T-helper 22 cell (primary cell): ENCODE data around the gene TTC12.

ENCODE experiments used
- DNase-seq: peaks from one replicate; pipeline ENCODE4 v3.0.0-alpha.2; 2020; ENCODE audit warnings: low read depth

The TTC12 gene

GRCh38 chr11:113331441-113331840 lies 17.1 kb downstream of the TTC12 start:
- no peak for DNase-seq

- DNase-seq: no peak
These were observed 17.6 kb downstream of the TTC12 start for GRCh38 chr11:113332023-113332422.

GRCh38 chr11:113332638-113333329 lies 18.4 kb downstream of the TTC12 start:
- no peak for DNase-seq

- no peak for DNase-seq
These were observed 19.8 kb downstream of the TTC12 start for GRCh38 chr11:113334183-113334582.

- no peak for DNase-seq
These were observed 24.3 kb downstream of the TTC12 start for GRCh38 chr11:113338730-113339129.

GRCh38 chr11:113339929-113340589 lies 25.7 kb downstream of the TTC12 start:
- no peak for DNase-seq

GRCh38 chr11:113341388-113342165 lies 27.2 kb downstream of the TTC12 start:
- no peak for DNase-seq

GRCh38 chr11:113345978-113346377 lies 31.6 kb downstream of the TTC12 start:
- no peak for DNase-seq

- DNase-seq: no peak
These were observed 35.1 kb downstream of the TTC12 start for GRCh38 chr11:113349528-113349927.

GRCh38 chr11:113350336-113351067 lies 36.1 kb downstream of the TTC12 start:
- DNase-seq: no peak

GRCh38 chr11:113351068-113351450 lies 36.7 kb downstream of the TTC12 start:
- DNase-seq: no peak

GRCh38 chr11:113351480-113351879 lies 37.1 kb downstream of the TTC12 start:
- no peak for DNase-seq

- no peak for DNase-seq
These were observed 41.8 kb downstream of the TTC12 start for GRCh38 chr11:113356203-113356602.

- DNase-seq: no peak
These were observed 49.0 kb downstream of the TTC12 start for GRCh38 chr11:113363406-113363805.

GRCh38 chr11:113363996-113364641 lies 49.7 kb downstream of the TTC12 start:
- no peak for DNase-seq

- no peak for DNase-seq
These were observed 51.5 kb downstream of the TTC12 start for GRCh38 chr11:113365895-113366294.

GRCh38 chr11:113369411-113369810 lies 55.0 kb downstream of the TTC12 start:
- no peak for DNase-seq

- DNase-seq: no peak
These were observed 56.3 kb downstream of the TTC12 start for GRCh38 chr11:113370634-113371033.

- no peak for DNase-seq
These were observed 57.9 kb downstream of the TTC12 start for GRCh38 chr11:113372309-113372708.

- DNase-seq: no peak
These were observed 58.9 kb downstream of the TTC12 start for GRCh38 chr11:113373306-113373705.

- DNase-seq: no peak
These were observed 59.7 kb downstream of the TTC12 start for GRCh38 chr11:113373981-113374560.
